Hypothalamus (tissue), 51 donors: Measurements from ENCODE around the gene TMEM237.
"Not testable (repeated sequence)": the region's sequence is repeated elsewhere in the genome, so short reads cannot be mapped to it uniquely, and the experiment has no call there.

Experiments
- DNase-seq, 51 donors: peaks; one replicate each; lab custom pipeline; 2025; lab: John Stamatoyannopoulos, UW

TMEM237 gene, protein sequence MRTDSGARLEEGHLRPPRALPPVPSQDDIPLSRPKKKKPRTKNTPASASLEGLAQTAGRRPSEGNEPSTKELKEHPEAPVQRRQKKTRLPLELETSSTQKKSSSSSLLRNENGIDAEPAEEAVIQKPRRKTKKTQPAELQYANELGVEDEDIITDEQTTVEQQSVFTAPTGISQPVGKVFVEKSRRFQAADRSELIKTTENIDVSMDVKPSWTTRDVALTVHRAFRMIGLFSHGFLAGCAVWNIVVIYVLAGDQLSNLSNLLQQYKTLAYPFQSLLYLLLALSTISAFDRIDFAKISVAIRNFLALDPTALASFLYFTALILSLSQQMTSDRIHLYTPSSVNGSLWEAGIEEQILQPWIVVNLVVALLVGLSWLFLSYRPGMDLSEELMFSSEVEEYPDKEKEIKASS

GRCh38 chr2:201643216-201643890 lies at the start of gene TMEM237:
TSS of gene TMEM237 (minus strand) at chr2:201643503. CDS start at chr2:201643400, 103 bp downstream.
- DNase-seq, result peak in 24 of 51 donors; percentile 6 to 83 (median 57)

GRCh38 chr2:201685156-201685555 lies 41.9 kb upstream of the TMEM237 start:
- no peak for DNase-seq

GRCh38 chr2:201680743-201681142 lies 37.4 kb upstream of the TMEM237 start:
- DNase-seq, result no peak

DNA sequence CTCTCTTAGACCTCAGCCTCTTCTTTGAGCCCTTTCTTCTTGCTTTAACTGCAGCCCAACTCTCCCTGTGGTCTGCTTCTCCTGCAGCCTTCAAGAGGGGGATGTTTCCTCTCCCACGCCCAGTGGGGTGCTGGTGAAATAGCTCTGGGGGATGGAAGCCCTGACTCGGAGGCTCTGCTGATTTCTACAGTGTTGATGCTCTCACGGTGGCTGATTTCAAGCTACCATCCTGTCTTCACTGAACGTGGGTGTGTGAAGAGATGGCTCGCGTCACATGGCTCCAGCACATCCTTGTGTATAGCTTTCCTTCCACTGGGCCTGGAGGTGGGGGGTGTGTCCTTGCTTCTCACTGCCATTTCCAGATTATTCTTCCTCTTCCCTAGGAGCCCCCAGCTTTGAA lies 35.1 kb upstream of the TMEM237 start:
- peak in 1 of 51 donors; percentile 20 for DNase-seq

DNA sequence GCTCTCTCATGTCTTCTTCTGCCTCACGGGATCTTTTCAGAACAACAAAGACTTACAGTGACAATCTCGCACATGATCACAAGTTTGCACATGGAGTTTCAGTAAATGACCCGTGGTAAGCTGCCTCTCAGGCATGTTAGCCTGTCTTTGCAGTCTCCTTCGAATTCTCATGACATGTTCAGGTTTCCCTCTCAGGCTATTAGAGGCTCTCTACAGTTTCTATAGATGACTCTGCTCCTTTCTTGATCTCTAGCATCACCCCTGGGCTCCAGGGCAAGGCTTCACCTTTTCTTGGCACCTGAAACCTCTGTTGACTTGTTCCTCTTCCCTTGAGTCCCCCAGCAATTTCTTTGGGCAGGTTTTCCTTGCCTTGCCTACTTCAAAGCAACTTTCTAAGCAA lies 32.2 kb upstream of the TMEM237 start:
- no peak for DNase-seq

GRCh38 chr2:201674794-201675193 lies 31.5 kb upstream of the TMEM237 start:
- DNase-seq, result no peak

DNA sequence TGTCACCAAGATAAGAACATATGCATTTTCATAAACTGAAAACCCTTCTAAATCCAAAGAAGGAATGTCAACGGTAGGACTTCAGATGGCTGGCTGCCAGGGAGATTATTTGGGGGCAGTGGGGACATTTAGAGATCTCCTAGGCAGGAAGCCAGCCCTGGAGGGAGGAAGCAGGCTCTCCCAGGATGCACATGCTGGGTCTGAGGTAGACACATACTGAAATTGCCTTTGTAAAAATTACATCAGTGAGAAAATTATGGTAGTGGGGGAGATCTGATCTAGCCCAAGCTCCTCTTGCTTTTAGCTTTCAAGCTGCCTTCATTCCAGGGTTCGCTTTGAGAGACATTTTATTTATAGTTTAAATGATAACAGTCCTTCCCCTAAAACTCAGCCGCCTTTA lies 31.0 kb upstream of the TMEM237 start:
- DNase-seq, result no peak

GRCh38 chr2:201673546-201673945 lies 30.2 kb upstream of the TMEM237 start:
- DNase-seq, result no peak

DNA sequence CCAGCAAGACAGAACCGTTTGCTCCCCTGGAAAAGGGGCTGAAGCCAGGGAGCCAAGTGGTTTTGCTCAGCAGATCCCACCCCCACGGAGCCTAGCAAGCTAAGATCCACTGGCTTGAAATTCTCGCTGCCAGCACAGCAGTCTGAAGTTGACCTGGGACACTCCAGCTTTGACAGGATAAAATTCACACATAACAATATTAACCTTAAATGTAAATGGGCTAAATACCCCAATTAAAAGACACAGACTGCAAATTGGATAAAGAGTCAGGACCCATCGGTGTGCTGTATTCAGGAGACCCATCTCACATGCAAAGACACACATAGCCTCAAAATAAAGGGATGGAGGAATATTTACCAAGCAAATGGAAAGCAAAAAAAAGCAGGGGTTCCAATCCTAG lies 27.9 kb upstream of the TMEM237 start:
- DNase-seq, result not testable (repeated sequence)

DNA sequence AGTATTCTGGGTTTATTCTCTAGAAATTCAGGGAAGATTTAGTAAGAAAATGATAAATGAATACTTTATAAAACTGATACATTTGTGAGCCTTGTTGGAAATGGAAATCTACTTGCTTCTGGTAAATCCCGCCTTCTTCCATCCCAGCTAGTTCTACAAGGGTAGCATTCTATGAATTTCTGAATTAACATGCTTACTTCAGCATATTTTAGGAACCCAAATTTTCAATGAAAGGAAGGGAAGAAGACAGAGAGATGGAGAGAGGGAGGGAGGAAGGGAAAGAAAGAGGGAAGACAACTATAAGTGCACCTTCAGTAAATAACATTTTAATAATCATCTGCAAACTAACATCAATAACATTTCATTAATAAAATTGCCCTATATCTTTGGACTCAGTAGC lies 26.6 kb upstream of the TMEM237 start:
- DNase-seq, result no peak

GRCh38 chr2:201668402-201668910 lies 25.2 kb upstream of the TMEM237 start:
- no peak for DNase-seq

DNA sequence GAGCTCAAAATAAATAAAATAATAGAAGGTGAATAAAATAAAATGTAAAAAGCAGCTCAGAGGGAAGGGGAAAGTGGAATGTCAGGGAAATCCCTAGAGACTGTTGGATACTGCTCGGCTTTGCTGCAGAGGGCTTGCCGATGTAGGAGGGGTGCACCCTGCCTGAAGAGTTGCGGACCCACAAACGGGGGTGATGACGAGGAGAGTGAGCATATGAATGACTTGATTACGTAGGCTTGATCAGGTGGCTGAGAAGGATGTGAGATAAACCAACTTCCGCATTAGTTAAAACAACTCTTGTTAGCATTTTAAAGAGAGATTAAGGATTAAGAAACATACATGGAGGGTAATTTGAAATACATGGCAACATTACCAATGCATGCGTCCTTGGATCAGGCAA lies 21.0 kb upstream of the TMEM237 start:
- DNase-seq, result no peak

GRCh38 chr2:201661366-201661765 lies 18.1 kb upstream of the TMEM237 start:
- DNase-seq, result no peak

DNA sequence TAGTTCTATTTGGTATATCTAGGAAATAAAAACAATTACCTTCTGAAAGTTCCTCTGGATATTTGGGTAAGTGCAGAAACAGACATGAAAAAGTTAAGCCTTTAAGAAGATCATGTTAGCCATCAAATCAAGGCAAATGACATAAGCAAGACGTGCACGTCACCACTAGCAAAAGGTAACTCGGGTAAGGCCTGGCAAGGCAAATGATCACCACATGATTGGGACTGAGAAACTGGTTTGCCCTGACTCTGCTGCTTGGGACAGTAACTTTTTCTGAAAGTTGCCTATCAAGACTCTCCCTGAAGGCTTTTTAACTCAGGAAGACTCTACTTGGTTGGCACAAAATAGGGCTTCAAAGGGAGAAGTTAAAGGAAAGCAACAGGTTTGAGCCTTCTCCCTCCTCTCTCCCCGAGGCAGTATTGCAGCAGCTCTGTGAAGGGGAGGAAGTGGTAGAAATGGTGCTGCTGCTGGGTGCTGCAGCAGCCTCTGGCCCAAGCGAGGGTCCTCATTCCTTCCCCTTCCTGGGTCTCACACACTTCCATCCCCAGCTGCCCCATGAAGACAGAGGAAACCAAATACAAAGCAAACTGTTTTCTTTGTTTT lies 17.1 kb upstream of the TMEM237 start:
- no peak for DNase-seq

DNA sequence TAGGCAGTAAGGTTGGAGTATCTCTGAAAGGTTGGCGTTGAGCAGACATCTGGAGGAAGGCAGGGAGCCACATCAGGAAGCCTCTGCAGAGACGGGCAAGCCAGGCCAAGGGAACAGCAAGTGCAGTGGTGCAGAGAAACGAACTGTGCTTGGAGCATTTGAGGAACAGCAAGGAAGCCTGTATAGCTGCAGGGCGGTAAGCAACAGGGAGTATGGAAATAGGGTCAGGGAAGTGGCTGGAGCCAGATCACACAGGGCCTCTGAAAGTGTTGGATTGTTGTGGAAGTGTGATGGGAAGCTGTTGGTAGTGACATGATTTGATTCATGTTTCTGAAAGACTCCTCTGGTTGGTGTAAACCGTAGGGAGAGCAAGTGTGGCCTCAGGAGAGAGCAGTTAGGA lies 13.4 kb upstream of the TMEM237 start:
- no peak for DNase-seq

- no peak for DNase-seq
Observed at GRCh38 chr2:201656102-201656501, 12.8 kb upstream of the TMEM237 start.

GRCh38 chr2:201654616-201655384 lies 11.5 kb upstream of the TMEM237 start:
- no peak for DNase-seq

DNA sequence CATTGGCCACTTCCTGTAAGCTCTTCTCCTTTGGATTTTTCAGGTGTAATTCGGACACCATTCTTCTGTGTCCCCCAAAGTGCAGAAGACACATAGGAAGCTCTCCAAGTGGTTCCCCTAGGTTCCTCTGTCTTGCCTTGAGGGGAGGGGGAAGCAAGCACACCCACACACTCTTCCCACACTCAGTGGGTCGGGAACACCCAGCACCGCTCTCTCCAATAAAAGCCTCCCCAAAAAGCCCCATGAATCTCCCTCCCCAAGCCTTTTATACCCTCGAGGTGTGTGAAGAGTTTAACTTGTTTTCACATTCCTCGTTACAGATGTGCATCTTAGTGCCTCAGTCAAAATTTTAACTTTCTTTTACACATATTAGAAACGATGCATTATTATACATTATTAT lies 9.9 kb upstream of the TMEM237 start:
- no peak for DNase-seq

- DNase-seq, result no peak
Observed at GRCh38 chr2:201649442-201649841, 6.1 kb upstream of the TMEM237 start.

DNA sequence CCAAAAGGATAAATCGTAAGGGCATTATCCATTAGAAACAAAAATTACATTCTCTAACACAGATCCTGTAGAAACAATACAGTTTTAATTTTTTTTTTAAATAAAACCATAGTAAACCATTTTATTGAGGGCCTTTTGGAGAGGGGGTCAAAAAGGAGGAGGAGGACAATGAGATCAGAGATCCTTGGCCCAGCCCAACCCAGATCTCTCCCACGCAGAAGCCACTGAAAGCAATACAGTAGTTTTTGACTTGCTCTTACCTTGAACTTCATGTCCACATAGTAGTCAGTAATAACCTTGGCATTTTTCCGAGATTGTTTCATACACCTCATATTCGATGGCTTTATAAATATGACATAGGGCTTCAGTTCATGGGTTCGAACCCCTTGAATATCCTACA lies 4.1 kb upstream of the TMEM237 start:
- DNase-seq, result no peak

DNA sequence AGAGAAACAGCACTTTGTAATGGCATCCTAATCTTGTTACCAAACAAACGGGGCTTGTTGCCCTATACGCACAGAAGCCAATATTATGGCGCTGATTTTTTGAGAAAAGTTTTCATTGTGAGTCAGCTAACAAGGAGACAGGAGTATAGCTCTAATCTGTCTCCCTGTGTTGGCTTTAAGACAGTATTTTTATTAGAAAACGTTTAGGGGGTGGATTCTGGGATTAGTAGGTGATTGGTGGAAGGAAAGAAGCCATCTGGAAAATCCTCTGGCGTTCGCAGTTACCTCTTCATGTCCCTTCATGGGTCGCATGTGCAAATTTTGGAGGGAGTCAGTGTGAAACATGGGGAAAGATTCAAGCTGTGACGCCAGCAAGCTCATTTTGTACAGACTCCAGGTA lies 698 bp upstream of the TMEM237 start:
- peak in 6 of 51 donors; percentile 1 to 28 (median 6) for DNase-seq
